Measurements from ENCODE around the gene IL3RA.

The IL3RA gene

DNA sequence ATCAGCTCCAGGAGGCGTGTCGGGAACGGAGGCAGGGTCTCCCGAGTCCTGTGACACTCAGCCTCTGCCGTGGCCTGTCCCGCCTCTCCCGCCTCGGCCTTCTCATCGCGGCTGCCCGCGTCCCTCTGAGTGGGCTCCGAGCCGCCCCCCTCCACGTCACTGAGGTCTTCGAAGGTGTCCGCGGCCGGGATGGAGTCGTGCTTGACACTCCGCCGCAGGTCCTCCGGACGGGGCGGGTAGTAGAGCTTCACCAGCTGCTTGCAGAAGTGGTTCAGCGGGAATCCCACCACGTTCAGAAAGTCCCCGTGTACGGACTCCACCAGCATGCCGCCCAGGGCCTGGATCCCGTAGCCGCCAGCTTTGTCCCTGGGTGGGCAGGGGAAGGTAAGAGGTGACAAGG lies 91.2 kb downstream of the IL3RA start:
- no peak for DNase-seq

DNA sequence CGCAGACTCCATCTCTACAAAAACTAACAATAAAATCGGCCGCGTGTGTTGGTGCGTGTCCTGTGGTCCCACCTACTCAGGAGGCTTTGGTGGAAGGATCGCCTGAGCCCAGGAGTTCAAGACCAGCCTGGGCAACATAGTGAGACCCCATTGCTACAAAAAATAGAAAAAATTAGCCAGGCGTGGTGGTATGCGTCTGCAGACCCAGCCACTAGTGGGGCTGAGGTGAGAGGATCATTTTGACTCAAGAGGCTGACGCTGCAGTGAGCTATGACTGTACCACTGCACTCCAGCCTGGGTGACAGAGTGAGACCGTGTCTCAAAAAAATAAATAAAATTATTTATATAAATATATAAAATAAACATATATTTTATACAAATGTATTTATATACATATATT lies 93.9 kb downstream of the IL3RA start:
- no peak for DNase-seq

All from CD4-positive, alpha-beta T cell treated with Interleukin-1 beta for 1 hour (primary cell).